Left ventricle myocardium inferior (tissue), 1 donor: Measurements from ENCODE around the gene NCK2. TPM values are rescaled to one million over a fixed set of nuclear protein-coding genes. Genes with fewer than 3 reads are reported as not detected.

Experiments used
- DNase-seq: peaks from one replicate; pipeline ENCODE4 v3.0.0-alpha.2; 2020
- H3K27ac ChIP-seq: fragments of 200-600 bp; replicated peaks from 2 replicates; pipeline ENCODE4 v1.8.0; 2021
- H3K27me3 ChIP-seq: fragments of 200-600 bp; 2 replicates; pipeline ENCODE4 v1.8.0; 2021; ENCODE audit warnings: low read depth
- H3K36me3 ChIP-seq: fragments of 200-600 bp; 2 replicates; pipeline ENCODE4 v1.8.0; 2021
- H3K4me1 ChIP-seq: fragments of 200-600 bp; 2 replicates; pipeline ENCODE4 v1.8.0; 2021
- H3K4me3 ChIP-seq: fragments of 200-600 bp; 2 replicates; pipeline ENCODE4 v1.8.0; 2021; ENCODE audit warnings: mild to moderate bottlenecking, moderate library complexity
- H3K9me3 ChIP-seq: fragments of 200-600 bp; replicated peaks from 2 replicates; pipeline ENCODE4 v1.8.0; 2021
- CTCF ChIP-seq: fragments of 200-600 bp; IDR thresholded peaks from 2 replicates; pipeline ENCODE4 v1.8.0; 2021; ENCODE audit warnings: antibody characterized with exemption, mild to moderate bottlenecking, borderline replicate concordance
- intact Hi-C: fragments of 100-400 bp; cut with micrococcal nuclease; formaldehyde crosslinking; loops from one replicate; pipeline ENCODE4 v1.11.0; 2022
- total RNA-seq: library from RNA; stranded (reverse); fragmentation: NEBNext Ultra II Directional; extraction: Animal tissue kit (Norgen Biotek cat#: 25700); gene quantifications from one replicate; pipeline ENCODE4 v1.2.1, GENCODE V29; 2021
- donor health status: DM: no; HTN: yes; CAD: no; lungs with severe emphysema.

The NCK2 gene
- total RNA-seq, 1 donor from 2014 or later: 24.7 TPM

- Histone ChIP-seq H3K9me3 (no peaks in the 10 kb centered on the region), H3K4me3 (no peak overlapping the region), H3K27ac (no peak overlapping the region), H3K36me3 (no peaks in the 10 kb centered on the region), H3K4me1 (peaks cover 90% of the 10 kb centered on the region), H3K27me3 (no peaks in the 10 kb centered on the region)
- intact Hi-C loops: no loop called here
- DNase-seq: no peak
- no peak for TF ChIP-seq CTCF
Observed at GRCh38 chr2:105777506-105778055, 32.9 kb downstream of the NCK2 start.

DNA sequence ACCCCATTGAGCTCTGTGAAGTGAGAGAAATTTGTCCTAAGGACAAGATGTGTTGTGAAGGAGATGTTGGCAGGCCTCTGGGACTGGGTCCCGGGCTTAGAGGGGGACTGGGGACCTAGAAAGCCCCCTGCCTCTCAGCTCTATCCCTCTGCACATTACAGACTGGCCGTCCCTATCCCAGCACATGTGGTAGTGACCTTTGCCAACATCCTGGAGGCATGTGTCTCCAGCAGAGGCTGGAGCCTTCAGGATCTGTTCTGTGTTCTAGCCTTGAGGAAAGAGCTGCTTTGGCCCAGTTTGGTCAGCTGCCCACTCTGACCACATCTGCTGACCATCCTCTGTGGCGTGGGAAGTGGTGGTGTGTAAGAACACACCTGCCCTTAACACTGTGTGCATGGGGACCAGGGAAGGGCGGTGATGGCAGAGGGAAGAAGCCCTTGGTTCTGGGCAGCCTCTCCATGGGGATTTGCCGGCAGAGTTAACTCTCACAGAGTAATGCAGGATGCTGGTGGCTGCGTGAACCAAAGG, 33.4 kb downstream of the NCK2 start:
- TF ChIP-seq CTCF: no peak
- no peak for DNase-seq
- Histone ChIP-seq H3K4me1 (peaks cover 90% of the 10 kb centered on the region), H3K36me3 (no peaks in the 10 kb centered on the region), H3K27ac (no peak overlapping the region), H3K9me3 (no peaks in the 10 kb centered on the region), H3K27me3 (no peaks in the 10 kb centered on the region), H3K4me3 (no peak overlapping the region)
- intact Hi-C loops: no loop called here

DNA sequence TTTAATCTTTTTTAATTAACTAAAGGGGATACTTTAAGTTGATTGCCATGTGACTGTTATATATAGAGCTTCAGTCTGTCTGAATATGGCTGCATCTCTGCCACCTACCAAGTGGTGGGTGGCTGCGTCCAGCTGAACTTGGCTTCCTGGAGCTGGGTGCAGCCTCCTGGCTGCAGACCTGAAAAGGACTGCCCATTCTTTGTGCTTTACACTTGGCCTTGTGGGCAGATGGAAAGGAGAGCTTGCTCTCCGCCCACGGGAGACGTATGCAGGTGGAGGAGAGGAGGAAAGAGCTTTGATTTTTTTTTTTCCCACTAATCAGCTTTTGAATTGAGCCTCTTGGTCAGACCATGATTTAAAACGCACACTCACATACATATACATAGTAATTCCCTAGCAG, 34.7 kb downstream of the NCK2 start:
- DNase-seq: no peak
- peaks cover 80% of the 10 kb centered on the region for H3K4me1 ChIP-seq
- no peak overlapping the region for H3K27ac ChIP-seq
- TF ChIP-seq CTCF: no peak
- H3K36me3 ChIP-seq: no peaks in the 10 kb centered on the region
- no peaks in the 10 kb centered on the region for H3K27me3 ChIP-seq
- intact Hi-C loops: no loop called here
- no peak overlapping the region for H3K4me3 ChIP-seq
- no peaks in the 10 kb centered on the region for H3K9me3 ChIP-seq

GRCh38 chr2:105780606-105781005, 35.9 kb downstream of the NCK2 start:
- TF ChIP-seq CTCF: no peak
- H3K36me3 ChIP-seq: no peaks in the 10 kb centered on the region
- intact Hi-C loops: no loop called here
- no peak for DNase-seq
- H3K27ac ChIP-seq: no peak overlapping the region
- no peak overlapping the region for H3K4me3 ChIP-seq
- no peaks in the 10 kb centered on the region for H3K27me3 ChIP-seq
- H3K9me3 ChIP-seq: no peaks in the 10 kb centered on the region
- peaks cover 76% of the 10 kb centered on the region for H3K4me1 ChIP-seq

DNA sequence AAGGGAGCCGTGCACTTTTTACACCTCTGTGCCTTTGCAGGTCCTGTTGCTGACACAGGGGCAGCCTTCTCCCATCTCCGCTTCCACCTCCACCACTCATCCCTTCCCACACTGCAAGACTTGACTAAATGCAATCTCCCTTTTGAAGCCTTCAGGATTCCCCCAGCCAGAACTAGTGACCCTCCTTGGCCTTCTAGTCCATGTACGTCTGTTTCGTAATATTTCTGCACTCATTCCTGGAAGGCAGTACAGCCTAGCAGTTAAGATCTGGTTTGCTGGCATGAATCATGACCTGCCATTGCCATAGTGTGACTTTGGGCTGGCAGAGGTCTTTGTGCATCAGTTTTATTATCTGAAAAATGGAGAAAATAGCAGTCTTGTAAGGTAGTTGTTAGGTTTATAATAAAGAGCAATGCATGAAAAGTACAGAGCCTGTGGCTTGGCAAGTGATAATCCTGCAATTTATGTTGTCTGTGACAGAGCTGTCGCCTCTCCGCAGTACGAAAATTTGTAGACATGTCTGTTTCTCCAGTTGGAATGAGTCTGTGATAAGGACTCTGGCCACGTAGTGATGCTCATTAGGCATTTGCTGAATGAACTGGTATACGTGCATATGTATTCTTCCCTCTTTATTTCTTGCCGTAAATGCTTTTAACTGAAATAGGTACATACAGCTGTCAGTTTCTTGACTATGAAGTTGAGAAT, 36.7 kb downstream of the NCK2 start:
- no peak overlapping the region for H3K4me3 ChIP-seq
- intact Hi-C loops: no loop called here
- H3K27me3 ChIP-seq: no peaks in the 10 kb centered on the region
- no peak for DNase-seq
- TF ChIP-seq CTCF: no peak
- no peaks in the 10 kb centered on the region for H3K9me3 ChIP-seq
- H3K4me1 ChIP-seq: peaks cover 76% of the 10 kb centered on the region
- no peaks in the 10 kb centered on the region for H3K36me3 ChIP-seq
- H3K27ac ChIP-seq: no peak overlapping the region
